Mucosa of rectum (tissue), 2 donors: Measurements from ENCODE around the gene PBX3.
"Not testable (repeated sequence)": the region's sequence is repeated elsewhere in the genome, so short reads cannot be mapped to it uniquely, and the experiment has no call there.

ENCODE experiments used
- H3K27ac ChIP-seq, 2 donors: one replicate each; pipeline ENCODE4 v1.7.0; 2013; ENCODE audit warnings: inconsistent platforms in 2 of 2, low read depth in 2 of 2, low read length in 2 of 2
- H3K27me3 ChIP-seq, 2 donors: one replicate each; pipeline ENCODE4 v1.7.0; 2013; ENCODE audit warnings: low read length in 2 of 2; ENCODE audit not compliant: control insufficient read depth in 2 of 2, insufficient read depth in 2 of 2
- H3K36me3 ChIP-seq, 2 donors: one replicate each; pipeline ENCODE4 v1.7.0; 2013; ENCODE audit warnings: low read length in 2 of 2; ENCODE audit not compliant: control insufficient read depth in 2 of 2, insufficient read depth in 2 of 2
- H3K4me1 ChIP-seq, 2 donors: one replicate each; pipeline ENCODE4 v1.7.0; 2013; ENCODE audit warnings: low read length in 2 of 2, mild to moderate bottlenecking in 1 of 2; ENCODE audit not compliant: control insufficient read depth in 2 of 2, insufficient read depth in 2 of 2
- H3K4me3 ChIP-seq, 2 donors: one replicate each; pipeline ENCODE4 v1.7.0; 2013; ENCODE audit warnings: low read length in 2 of 2
- H3K9ac ChIP-seq, 2 donors: one replicate each; pipeline ENCODE4 v1.7.0; 2013; ENCODE audit warnings: low read length in 2 of 2, low read depth in 1 of 2, mild to moderate bottlenecking in 1 of 2
- H3K9me3 ChIP-seq, 2 donors: one replicate each; pipeline ENCODE4 v1.7.0; 2013; ENCODE audit warnings: low read length in 2 of 2; ENCODE audit not compliant: control insufficient read depth in 2 of 2
- donor health status: healthy.
- donor health status: Normal muscosa, but diverticular disease.

Gene PBX3

DNA sequence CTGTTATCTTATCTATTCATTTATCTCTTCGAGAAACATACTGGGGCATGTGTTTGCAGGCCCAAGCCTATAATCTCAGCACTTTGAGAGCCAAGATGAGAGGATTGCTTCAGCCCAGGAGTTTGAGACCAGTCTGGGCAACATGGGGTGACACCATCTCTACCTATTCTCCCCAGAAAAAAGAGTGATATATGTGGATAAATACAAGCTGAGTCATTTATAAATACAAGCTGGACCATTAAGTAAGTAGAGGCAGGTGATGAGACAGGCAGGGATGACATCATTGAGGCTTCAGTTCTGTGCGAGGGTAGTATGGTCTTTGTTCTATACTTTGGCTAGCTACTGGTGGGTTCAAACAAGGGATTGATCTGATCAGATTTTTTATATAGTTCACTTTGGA, 25.6 kb downstream of the PBX3 start:
- Histone ChIP-seq H3K27me3 (no peaks in the 10 kb centered on the region), H3K4me3 (no peak overlapping the region), H3K9ac (no peak overlapping the region), H3K9me3 (no peaks in the 10 kb centered on the region), H3K4me1 (no peaks in the 10 kb centered on the region), H3K27ac (no peak overlapping the region), H3K36me3 (no peaks in the 10 kb centered on the region)

DNA sequence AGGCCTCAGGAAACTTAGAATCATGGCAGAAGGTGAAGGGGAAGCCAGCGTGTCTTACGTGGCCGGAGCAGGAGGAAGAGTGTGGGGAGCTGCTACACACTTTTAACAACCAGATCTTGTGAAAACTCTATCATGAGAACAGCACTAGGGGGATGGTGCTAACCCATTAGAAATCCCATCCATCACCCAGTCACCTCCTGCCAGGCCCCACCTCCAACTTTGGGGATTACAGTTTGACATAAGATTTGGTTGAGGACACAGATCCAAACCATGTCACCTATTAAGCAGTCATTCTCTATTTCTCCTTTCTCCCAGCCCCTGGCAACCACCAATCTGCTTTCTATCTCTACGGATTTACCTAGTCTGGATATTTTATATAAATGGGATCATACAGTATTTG, 26.9 kb downstream of the PBX3 start:
- no peaks in the 10 kb centered on the region for H3K9me3 ChIP-seq
- H3K27ac ChIP-seq = no peak overlapping the region
- H3K27me3 ChIP-seq = no peaks in the 10 kb centered on the region
- H3K9ac ChIP-seq = no peak overlapping the region
- H3K4me1 ChIP-seq = no peaks in the 10 kb centered on the region
- no peaks in the 10 kb centered on the region for H3K36me3 ChIP-seq
- no peak overlapping the region for H3K4me3 ChIP-seq

DNA sequence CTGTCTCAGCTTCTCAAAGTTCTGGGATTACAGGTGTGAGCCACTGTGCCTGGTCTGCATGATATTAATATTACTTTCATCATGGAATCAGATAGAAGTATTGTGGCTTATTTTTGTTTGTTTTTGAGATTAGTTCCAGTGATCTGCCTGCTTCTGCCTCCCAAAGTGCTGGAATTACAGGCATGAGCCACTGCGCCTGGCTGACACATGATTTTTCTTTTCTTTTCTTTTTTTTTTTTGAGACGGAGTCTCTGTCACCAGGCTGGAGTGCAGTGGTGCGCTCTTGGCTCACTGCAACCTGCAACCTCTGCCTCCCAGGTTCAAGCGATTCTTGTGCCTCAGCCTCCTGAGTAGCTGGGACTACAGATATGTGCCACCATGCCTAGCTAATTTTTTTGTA, 29.6 kb downstream of the PBX3 start:
- H3K4me3 ChIP-seq, H3K36me3 ChIP-seq, H3K9me3 ChIP-seq, H3K27ac ChIP-seq, H3K4me1 ChIP-seq, H3K27me3 ChIP-seq, H3K9ac ChIP-seq: not testable (repeated sequence)

DNA sequence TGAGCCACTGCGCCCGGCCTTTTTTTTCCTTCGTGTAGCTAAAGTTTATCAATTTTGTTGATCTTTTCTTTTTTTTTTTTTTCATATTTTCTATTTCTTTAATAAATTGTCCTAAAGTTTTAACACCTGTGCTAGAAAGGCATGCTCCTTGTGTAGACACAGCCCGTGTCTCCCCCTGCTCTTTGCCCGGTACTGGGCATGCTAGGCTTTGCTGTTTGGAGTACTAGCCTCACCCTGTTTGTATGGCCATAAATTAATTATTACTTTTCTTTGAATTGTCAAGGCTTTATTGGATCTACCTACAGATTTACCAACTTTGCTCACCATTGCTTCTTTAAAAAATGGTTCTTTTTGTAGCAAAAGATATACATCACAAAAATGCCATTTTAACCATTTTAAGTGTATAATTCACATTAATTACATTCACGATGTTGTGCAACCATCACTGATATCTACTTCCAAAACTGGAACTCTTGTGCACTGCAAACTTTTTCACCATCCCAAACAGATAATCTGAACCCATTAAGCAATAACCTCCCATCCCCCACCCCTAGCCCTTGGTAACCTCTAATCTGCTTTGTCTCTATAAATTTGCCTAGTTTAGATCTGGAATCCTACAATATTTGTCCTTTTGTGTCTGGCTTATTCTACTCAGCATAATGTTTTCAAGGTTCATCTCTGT, 31.5 kb downstream of the PBX3 start:
- H3K9me3 ChIP-seq, H3K9ac ChIP-seq, H3K4me3 ChIP-seq, H3K27me3 ChIP-seq, H3K27ac ChIP-seq, H3K4me1 ChIP-seq, H3K36me3 ChIP-seq: not testable (repeated sequence)

DNA sequence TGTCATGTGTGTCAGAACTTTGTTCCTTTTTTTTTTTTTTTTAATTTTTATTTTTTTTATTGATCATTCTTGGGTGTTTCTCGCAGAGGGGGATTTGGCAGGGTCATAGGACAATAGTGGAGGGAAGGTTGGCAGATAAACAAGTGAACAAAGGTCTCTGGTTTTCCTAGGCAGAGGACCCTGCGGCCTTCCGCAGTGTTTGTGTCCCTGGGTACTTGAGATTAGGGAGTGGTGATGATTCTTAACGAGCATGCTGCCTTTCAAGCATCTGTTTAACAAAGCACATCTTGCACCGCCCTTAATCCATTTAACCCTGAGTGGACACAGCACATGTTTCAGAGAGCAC, 32.0 kb downstream of the PBX3 start:
- not testable (repeated sequence) for H3K27me3 ChIP-seq, H3K36me3 ChIP-seq, H3K4me1 ChIP-seq, H3K9me3 ChIP-seq, H3K9ac ChIP-seq, H3K4me3 ChIP-seq, H3K27ac ChIP-seq

DNA sequence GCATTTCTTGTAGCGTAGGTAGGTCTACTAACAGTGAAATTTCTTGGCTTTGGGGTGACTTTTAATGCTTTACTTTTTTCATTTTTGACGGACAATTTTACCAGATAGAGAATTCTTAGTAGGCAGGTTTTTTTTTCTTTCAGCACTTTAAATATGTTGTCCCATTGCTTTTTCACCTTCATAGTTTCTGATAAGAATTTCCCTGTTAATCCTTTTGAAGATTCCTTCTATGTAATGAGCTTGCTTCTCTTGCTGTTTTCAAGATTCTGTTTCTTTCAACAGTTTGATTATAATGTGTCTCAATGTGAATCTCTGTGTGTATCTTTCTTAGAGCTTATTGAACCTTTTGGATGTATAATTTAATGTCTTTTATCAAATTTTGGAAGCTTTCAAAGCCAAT, 35.5 kb downstream of the PBX3 start:
- Histone ChIP-seq H3K4me1 (no peaks in the 10 kb centered on the region), H3K36me3 (no peaks in the 10 kb centered on the region), H3K4me3 (no peak overlapping the region), H3K27me3 (no peaks in the 10 kb centered on the region), H3K9me3 (no peaks in the 10 kb centered on the region), H3K27ac (no peak overlapping the region), H3K9ac (no peak overlapping the region)

DNA sequence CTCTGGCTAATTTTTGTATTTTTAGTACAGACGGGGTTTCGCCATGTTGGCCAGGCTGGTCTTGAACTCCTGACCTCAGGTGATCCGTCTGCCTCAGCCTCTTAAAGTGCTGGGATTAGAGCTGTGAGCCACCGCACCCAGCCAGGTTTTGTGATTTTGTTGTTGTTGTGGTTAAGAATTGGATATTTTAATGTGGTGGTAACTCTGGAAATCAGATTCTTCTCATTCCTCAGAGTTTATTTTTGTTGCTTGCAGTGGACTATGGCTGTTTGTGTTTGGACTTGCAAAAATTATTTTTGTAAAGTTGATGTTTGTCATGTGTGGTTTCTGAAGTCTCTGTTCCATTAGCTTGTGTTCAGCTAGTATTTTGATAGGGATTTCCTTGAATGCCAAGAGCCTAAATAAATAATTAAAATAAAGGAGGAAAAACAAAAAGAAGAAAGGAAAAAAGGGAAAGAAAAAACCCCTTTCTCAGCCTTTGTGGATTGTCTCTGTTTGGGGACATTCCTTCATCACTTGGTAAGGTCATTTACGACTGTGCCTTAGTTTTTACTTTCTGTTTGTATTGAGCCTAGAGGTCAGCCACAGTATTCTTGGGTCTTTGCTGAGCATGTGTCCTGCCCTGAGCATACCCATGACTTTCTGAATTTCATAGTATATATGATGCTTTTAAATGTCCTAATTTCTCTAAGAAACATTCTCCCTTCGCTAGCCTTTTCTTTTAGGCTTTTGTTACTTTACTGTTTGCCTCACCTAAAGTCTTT, 37.3 kb downstream of the PBX3 start:
- H3K27me3 ChIP-seq = no peaks in the 10 kb centered on the region
- no peak overlapping the region for H3K4me3 ChIP-seq
- H3K9ac ChIP-seq = no peak overlapping the region
- no peaks in the 10 kb centered on the region for H3K36me3 ChIP-seq
- no peak overlapping the region for H3K27ac ChIP-seq
- H3K4me1 ChIP-seq = no peaks in the 10 kb centered on the region
- H3K9me3 ChIP-seq = no peaks in the 10 kb centered on the region

DNA sequence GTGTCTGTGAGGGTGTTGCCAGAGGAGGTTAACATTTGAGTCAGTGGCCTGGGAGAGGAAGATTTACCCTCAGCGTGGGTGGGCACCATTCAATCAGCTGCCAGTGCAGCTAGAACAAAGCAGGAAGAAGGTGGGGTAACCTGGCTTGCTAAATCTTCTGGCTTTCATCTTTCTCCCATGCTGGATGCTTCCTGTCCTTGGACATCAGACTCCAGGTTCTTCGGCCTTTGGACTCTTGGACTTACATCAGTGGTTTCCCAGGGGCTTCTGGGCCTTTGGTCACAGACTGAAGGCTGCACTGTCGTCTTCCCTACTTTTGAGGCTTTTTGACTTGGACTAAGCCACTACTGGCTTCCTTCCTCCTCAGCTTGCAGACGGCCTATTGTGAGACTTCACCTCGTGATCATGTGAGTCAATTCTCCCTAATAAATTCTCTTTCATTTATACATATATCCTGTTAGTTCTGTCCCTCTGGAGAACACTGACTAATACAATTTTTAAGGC, 38.1 kb downstream of the PBX3 start:
- H3K27ac ChIP-seq = no peak overlapping the region
- H3K9me3 ChIP-seq = no peaks in the 10 kb centered on the region
- no peaks in the 10 kb centered on the region for H3K36me3 ChIP-seq
- no peaks in the 10 kb centered on the region for H3K27me3 ChIP-seq
- no peak overlapping the region for H3K9ac ChIP-seq
- H3K4me3 ChIP-seq = no peak overlapping the region
- no peaks in the 10 kb centered on the region for H3K4me1 ChIP-seq

DNA sequence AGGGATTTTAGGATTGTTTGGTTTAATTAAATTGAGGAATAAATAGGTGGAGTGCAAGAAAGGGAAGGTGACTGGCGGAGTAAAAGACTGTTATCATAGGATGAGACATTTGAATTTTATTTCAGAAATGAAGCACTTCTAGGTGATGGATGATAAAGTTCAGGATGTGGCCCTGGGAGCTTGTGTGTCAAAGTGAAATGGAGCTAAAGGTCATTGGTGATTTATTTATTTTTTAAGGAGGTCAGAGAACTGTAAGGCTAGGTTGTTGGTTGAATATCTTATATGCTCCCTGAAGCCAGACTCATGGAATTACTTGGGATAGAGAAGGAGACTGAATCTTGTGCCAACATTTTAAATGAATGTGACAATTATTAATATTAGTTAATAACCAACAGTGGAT, 40.5 kb downstream of the PBX3 start:
- Histone ChIP-seq H3K4me3 (no peak overlapping the region), H3K36me3 (no peaks in the 10 kb centered on the region), H3K27me3 (no peaks in the 10 kb centered on the region), H3K4me1 (no peaks in the 10 kb centered on the region), H3K9me3 (no peaks in the 10 kb centered on the region), H3K9ac (no peak overlapping the region), H3K27ac (no peak overlapping the region)

DNA sequence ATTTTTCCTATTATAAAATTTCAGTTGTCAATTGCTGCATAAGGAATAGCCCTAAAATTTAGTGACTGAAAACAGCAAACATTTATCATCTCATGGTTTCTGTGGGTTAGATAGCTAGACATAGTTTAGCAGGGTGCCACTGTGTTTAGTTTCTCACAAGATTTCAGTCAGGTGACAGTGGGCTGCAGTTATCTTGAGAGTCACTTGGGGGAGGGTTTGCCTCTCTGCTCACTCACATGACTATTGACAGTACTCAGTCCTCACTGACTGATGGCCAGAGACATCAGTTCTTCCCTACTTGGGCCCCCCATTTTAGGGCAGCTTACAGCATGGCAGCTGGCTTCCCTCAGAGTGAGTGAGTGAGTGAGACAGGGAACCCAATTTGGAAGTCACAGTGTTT, 42.0 kb downstream of the PBX3 start:
- Histone ChIP-seq H3K27ac (no peak overlapping the region), H3K4me1 (no peaks in the 10 kb centered on the region), H3K9ac (no peak overlapping the region), H3K36me3 (no peaks in the 10 kb centered on the region), H3K27me3 (no peaks in the 10 kb centered on the region), H3K9me3 (no peaks in the 10 kb centered on the region), H3K4me3 (no peak overlapping the region)
